Activated T-helper 9 cell treated with anti-CD3 and anti-CD28 coated beads, Interleukin-2, amount 50 U/mL, for 16 hours (primary cell): ENCODE measurements around the gene SLC6A12.

ENCODE experiments used
- DNase-seq: peaks from one replicate; pipeline ENCODE4 v3.0.0-alpha.2; 2020; ENCODE audit warnings: low read depth

SLC6A12 gene

GRCh38 chr12:177336-177979, 36.5 kb downstream of the SLC6A12 start:
- no peak for DNase-seq

GRCh38 chr12:176321-177181, 37.4 kb downstream of the SLC6A12 start:
- no peak for DNase-seq

GRCh38 chr12:175759-176158, 38.2 kb downstream of the SLC6A12 start:
- no peak for DNase-seq

GRCh38 chr12:175250-175649, 38.7 kb downstream of the SLC6A12 start:
- DNase-seq = no peak

- no peak for DNase-seq
These were observed 39.4 kb downstream of the SLC6A12 start for GRCh38 chr12:174596-174995.

GRCh38 chr12:174124-174523, 39.8 kb downstream of the SLC6A12 start:
- no peak for DNase-seq

- no peak for DNase-seq
These were observed 41.2 kb downstream of the SLC6A12 start for GRCh38 chr12:172732-173161.

- DNase-seq = no peak
These were observed 41.9 kb downstream of the SLC6A12 start for GRCh38 chr12:171743-172676.

- no peak for DNase-seq
These were observed 42.7 kb downstream of the SLC6A12 start for GRCh38 chr12:171276-171675.

GRCh38 chr12:170371-171225, 43.4 kb downstream of the SLC6A12 start:
- DNase-seq = no peak

- no peak for DNase-seq
These were observed 44.2 kb downstream of the SLC6A12 start for GRCh38 chr12:169528-170370.

GRCh38 chr12:168763-169525, 45.0 kb downstream of the SLC6A12 start:
- DNase-seq = no peak

- DNase-seq = no peak
These were observed 45.9 kb downstream of the SLC6A12 start for GRCh38 chr12:167959-168600.

GRCh38 chr12:166425-167075, 47.4 kb downstream of the SLC6A12 start:
- no peak for DNase-seq

- DNase-seq = no peak
These were observed 48.0 kb downstream of the SLC6A12 start for GRCh38 chr12:165862-166368.

GRCh38 chr12:164207-164606, 49.8 kb downstream of the SLC6A12 start:
- no peak for DNase-seq

GRCh38 chr12:163406-163986, 50.5 kb downstream of the SLC6A12 start:
- no peak for DNase-seq
